T-helper 2 cell (primary cell): ENCODE results near the gene TMEM119.
A peak's percentile ranks its signal among the peaks of the same experiment; 100 is the strongest.
"Not testable (repeated sequence)": the region's sequence is repeated elsewhere in the genome, so short reads cannot be mapped to it uniquely, and the experiment has no call there.

Experiments
- DNase-seq, 5 experiments: peaks; one replicate each; pipeline versions ENCODE4 v3.0.0 to v3.0.0-alpha.2; 2012 to 2022

Gene TMEM119

GRCh38 chr12:108563136-108563803 lies 34.6 kb downstream of the TMEM119 start:
- peak; percentile 53 to 91 (median 78) for DNase-seq

- DNase-seq: peak; percentile 96 to 99 (median 97)
Measured at GRCh38 chr12:108562348-108563135, 35.3 kb downstream of the TMEM119 start, which contains the start of gene ISCU. ISCU (plus strand) TSS chr12:108562596; CDS start chr12:108562623, 27 bp downstream.

- DNase-seq: no peak
Measured at GRCh38 chr12:108561852-108562347, 36.0 kb downstream of the TMEM119 start.

- peak; percentile 54 to 94 (median 74) for DNase-seq
Measured at GRCh38 chr12:108560752-108561719, 36.8 kb downstream of the TMEM119 start, which contains the start of gene SART3. SART3 (minus strand) TSS chr12:108561173; CDS start chr12:108561154, 19 bp downstream.

GRCh38 chr12:108560321-108560721 lies 37.6 kb downstream of the TMEM119 start:
- no peak for DNase-seq

GRCh38 chr12:108559748-108560147 lies 38.1 kb downstream of the TMEM119 start:
- no peak for DNase-seq

- DNase-seq: no peak
Measured at GRCh38 chr12:108559007-108559655, 38.8 kb downstream of the TMEM119 start.

- DNase-seq: not testable (repeated sequence)
Measured at GRCh38 chr12:108555383-108555782, 42.5 kb downstream of the TMEM119 start.

- no peak for DNase-seq
Measured at GRCh38 chr12:108553799-108554198, 44.1 kb downstream of the TMEM119 start.

- no peak for DNase-seq
Measured at GRCh38 chr12:108551535-108551934, 46.3 kb downstream of the TMEM119 start.

GRCh38 chr12:108548954-108549521 lies 48.8 kb downstream of the TMEM119 start:
- no peak for DNase-seq

GRCh38 chr12:108547686-108548085 lies 50.2 kb downstream of the TMEM119 start:
- no peak for DNase-seq

- no peak for DNase-seq
Measured at GRCh38 chr12:108543652-108544051, 54.2 kb downstream of the TMEM119 start.

- no peak for DNase-seq
Measured at GRCh38 chr12:108542320-108542719, 55.6 kb downstream of the TMEM119 start.
